HepG2 (cell line): ENCODE data around the gene HBB. TPM values are rescaled to one million over a fixed set of nuclear protein-coding genes. Genes with fewer than 3 reads are reported as not detected.

Source experiments
- ATAC-seq: fragments of 200-7000 bp; cut with Tn5 transposase; 3 replicates; pipeline ENCODE4 v1.9.1; 2020; ENCODE audit warnings: mild to moderate bottlenecking, moderate library complexity
- BruUV-seq: library from RNA; stranded (reverse); fragments of 400-500 nt; replicated peaks from 2 replicates; lab custom pipeline; 2021; lab: Mats Ljungman, UMichigan
- CTCF ChIA-PET: fragments of 300-600 bp; formaldehyde crosslinking; extraction: SDS; loops from one replicate; lab custom pipeline; 2021; ENCODE audit warnings: low total read pairs, inconsistent platforms, low intra/inter-chr PET ratio; lab: Yijun Ruan, JAX
- POLR2A ChIA-PET: fragments of 350-600 bp; sonication (Branson Sonifier 250); formaldehyde crosslinking; loops from one replicate; lab custom pipeline; 2020; ENCODE audit warnings: antibody characterized with exemption, inconsistent platforms; lab: Yijun Ruan, JAX
- DNase-seq: peaks from one replicate; pipeline ENCODE4 v3.0.0-alpha.2; 2015; ENCODE audit warnings: low spot score
- FAIRE-seq: peaks from 3 replicates; lab custom pipeline; 2011; peaks lifted over from hg19 to GRCh38; lab: Jason Lieb, UNC
- H2AFZ ChIP-seq: one replicate; pipeline ENCODE4 v1.6.1; 2011; ENCODE audit warnings: low read length, inconsistent platforms
- H3K27ac ChIP-seq: fragments of 300-600 bp; 3 replicates; pipeline ENCODE4 v1.8.0; 2011; ENCODE audit warnings: mixed run types, mild to moderate bottlenecking, mixed read lengths, low read length, inconsistent platforms; ENCODE audit not compliant: insufficient read depth; ENCODE audit errors: extremely low read length
- H3K27me3 ChIP-seq, 2 experiments: fragments of 200-600 bp in 1 of 2; 2 replicates in 1 of 2; 3 replicates in 1 of 2; pipeline versions ENCODE4 v1.6.0 to v1.8.0; 2011; ENCODE audit warnings: low read length in 2 of 2, mild to moderate bottlenecking in 2 of 2, moderate library complexity in 2 of 2, inconsistent platforms in 1 of 2; ENCODE audit not compliant: insufficient read depth in 2 of 2, control insufficient read depth in 1 of 2
- H3K36me3 ChIP-seq, 2 experiments: fragments of 200-600 bp in 1 of 2; replicated peaks in 1 of 2; 2 replicates in 1 of 2; 3 replicates in 1 of 2; pipeline versions ENCODE4 v1.5.1 to v1.8.0; 2011; ENCODE audit warnings: low read length in 2 of 2, inconsistent platforms in 1 of 2; ENCODE audit not compliant: insufficient read depth in 2 of 2, control insufficient read depth in 1 of 2
- H3K4me1 ChIP-seq: 2 replicates; pipeline ENCODE4 v1.5.1; 2012; ENCODE audit warnings: low read length, inconsistent platforms; ENCODE audit not compliant: insufficient read depth
- H3K4me2 ChIP-seq: 2 replicates; pipeline ENCODE4 v1.6.0; 2011; ENCODE audit warnings: low read depth, low read length, inconsistent platforms
- H3K4me3 ChIP-seq, 3 experiments: fragments of 200-600 bp in 1 of 3; sonication (generic), shearing (Covaris generic) in 1 of 3; replicated peaks in 1 of 3; 2 replicates each; pipeline ENCODE4 v1.5.1; 2011 to 2016; ENCODE audit warnings: low read length in 3 of 3, inconsistent platforms in 2 of 3, low read depth in 2 of 3, mild to moderate bottlenecking in 2 of 3, control low read depth in 1 of 3, mixed read lengths in 1 of 3; ENCODE audit not compliant: insufficient read depth in 1 of 3
- H3K79me2 ChIP-seq: one replicate; pipeline ENCODE4 v1.6.1; 2011; ENCODE audit warnings: low read length, inconsistent platforms; ENCODE audit not compliant: insufficient read depth
- H3K9ac ChIP-seq: 2 replicates; pipeline ENCODE4 v1.6.0; 2011; ENCODE audit warnings: mild to moderate bottlenecking, low read depth, low read length, inconsistent platforms; ENCODE audit not compliant: insufficient read depth
- H3K9me3 ChIP-seq: 2 replicates; pipeline ENCODE4 v1.5.1; 2012; ENCODE audit warnings: mild to moderate bottlenecking, low read length
- H4K20me1 ChIP-seq: 2 replicates; pipeline ENCODE4 v1.6.0; 2011; ENCODE audit warnings: inconsistent platforms, mild to moderate bottlenecking, low read length, moderate library complexity; ENCODE audit not compliant: insufficient read depth
- BRD4 ChIP-seq: sonication (generic); formaldehyde crosslinking; IDR thresholded peaks from 2 replicates; pipeline ENCODE4 v1.4.0; 2020; ENCODE audit warnings: missing genetic modification reagents
- CBX5 ChIP-seq: sonication (generic); formaldehyde crosslinking; IDR thresholded peaks from 2 replicates; pipeline ENCODE4 v1.4.0; 2020; ENCODE audit warnings: missing genetic modification reagents, borderline replicate concordance
- DRAP1 ChIP-seq: IDR thresholded peaks from 2 replicates; pipeline ENCODE4 v1.6.1; 2016; ENCODE audit warnings: missing genetic modification reagents, missing compliant biosample characterization
- IRF2 ChIP-seq: IDR thresholded peaks from 2 replicates; pipeline ENCODE4 v1.6.1; 2018; ENCODE audit warnings: missing genetic modification reagents, missing compliant biosample characterization
- NR0B2 ChIP-seq: sonication (generic); formaldehyde crosslinking; IDR thresholded peaks from 2 replicates; pipeline ENCODE4 v1.4.0; 2020; ENCODE audit warnings: mild to moderate bottlenecking, missing genetic modification reagents
- NRL ChIP-seq: sonication (generic); formaldehyde crosslinking; IDR thresholded peaks from 2 replicates; pipeline ENCODE4 v1.5.0; 2020; ENCODE audit warnings: missing genetic modification reagents, mild to moderate bottlenecking, moderate library complexity, borderline replicate concordance
- PHF8 ChIP-seq: sonication (generic); formaldehyde crosslinking; IDR thresholded peaks from 2 replicates; pipeline ENCODE4 v1.5.0; 2020; ENCODE audit warnings: missing genetic modification reagents
- POGK ChIP-seq: sonication (generic); formaldehyde crosslinking; conservative IDR thresholded peaks from 2 replicates; pipeline ENCODE4 v1.8.0; 2022; ENCODE audit warnings: mild to moderate bottlenecking, moderate library complexity, missing genetic modification reagents
- SKI ChIP-seq: fragments of 450-650 bp; IDR thresholded peaks from one replicate; pipeline ENCODE4 v1.6.1; 2018; ENCODE audit warnings: mild to moderate bottlenecking; ENCODE audit not compliant: partially characterized antibody
- SYNCRIP ChIP-seq: fragments of 200-400 bp; formaldehyde crosslinking; IDR thresholded peaks from 2 replicates; pipeline ENCODE4 v1.6.1; 2018; ENCODE audit warnings: mild to moderate bottlenecking, low read depth, low read length; ENCODE audit not compliant: insufficient read depth
- TIGD3 ChIP-seq: sonication (generic); formaldehyde crosslinking; IDR thresholded peaks from 2 replicates; pipeline ENCODE4 v1.5.1; 2020; ENCODE audit warnings: mild to moderate bottlenecking, missing genetic modification reagents, borderline replicate concordance
- ZBTB20 ChIP-seq: sonication (generic); formaldehyde crosslinking; IDR thresholded peaks from 2 replicates; pipeline ENCODE4 v1.8.1; 2023; ENCODE audit warnings: missing genetic modification reagents, low read depth, mild to moderate bottlenecking, borderline replicate concordance
- ZNF138 ChIP-seq: sonication (generic); formaldehyde crosslinking; IDR thresholded peaks from 2 replicates; pipeline ENCODE4 v1.5.0; 2020; ENCODE audit warnings: mild to moderate bottlenecking, low read depth, missing genetic modification reagents
- ZNF331 ChIP-seq: sonication (generic); formaldehyde crosslinking; IDR thresholded peaks from 2 replicates; pipeline ENCODE4 v1.4.0; 2020; ENCODE audit warnings: missing genetic modification reagents
- ZNF354B ChIP-seq: sonication (generic); formaldehyde crosslinking; IDR thresholded peaks from 2 replicates; pipeline ENCODE4 v1.8.0; 2022; ENCODE audit warnings: mild to moderate bottlenecking, missing genetic modification reagents
- WGBS: methylation state at CpG from one replicate; pipeline ENCODE4 v1.1.6; 2017; ENCODE audit warnings: low lambda C conversion rate; 5-methylcytosine and 5-hydroxymethylcytosine counted together
- in situ Hi-C: cut with HindIII; loops from 2 replicates; pipeline ENCODE4 v1.10.0; 2017; ENCODE audit warnings: low pct_unique_long_range_greater_than_20kb; ENCODE audit not compliant: extremely low pct_ligation_motif_present
- intact Hi-C: fragments of 100-400 bp; cut with micrococcal nuclease; formaldehyde crosslinking; loops from one replicate; pipeline ENCODE4 v1.10.0; 2022; ENCODE audit not compliant: unreplicated experiment
- polyA plus RNA-seq, 8 experiments: library from polyadenylated mRNA; depleted of rRNA in 3 of 8; stranded (reverse) in 7 of 8; unstranded in 1 of 8; fragments of >200 nt; fragmentation: Illumina TruSeq in 4 of 8; extraction: Trizol in 4 of 8; gene quantifications; 2 replicates each; pipeline versions ENCODE4 v1.2.1 to v1.2.3, GENCODE V29; 2011 to 2016; ENCODE audit warnings: low read depth in 4 of 8, missing spikeins in 1 of 8, mixed read lengths in 1 of 8; ENCODE audit not compliant: insufficient read depth in 1 of 8
- total RNA-seq, 5 experiments: library from RNA; depleted of rRNA; stranded (reverse); fragments of >200 nt; fragmentation: Illumina TruSeq; extraction: Trizol; gene quantifications; 2 replicates each; pipeline ENCODE4 v1.2.3, GENCODE V29; 2016; ENCODE audit warnings: low read depth in 1 of 5

HBB gene
- total and polyA plus RNA-seq, 2 of the 13 experiments (the other 11 are each of a cell fraction or from before 2014, with no cell fraction given) = not detected

GRCh38 chr11:5238486-5238885, 11.6 kb upstream of the HBB start:
- no peak overlapping the region for H3K27ac ChIP-seq
- no peak overlapping the region for H2AFZ ChIP-seq
- DNase-seq (no peak), ATAC-seq (no peak), FAIRE-seq (no peak)
- no peaks in the 10 kb centered on the region; the same call in 1 of the 2 replicates for H4K20me1 ChIP-seq
- H3K27me3 ChIP-seq = 0 out of 5 replicates have a peak, but pooled peaks cover 0 to 3% of the 10 kb centered on the region in 2 experiments
- no peak overlapping the region for H3K9ac ChIP-seq
- H3K4me1 ChIP-seq = no peaks in the 10 kb centered on the region
- CTCF ChIA-PET = no interaction called here
- intact Hi-C loops (no loop called here), in situ Hi-C loops (no loop called here)
- H3K4me3 ChIP-seq = no peak overlapping the region
- no peak overlapping the region for H3K4me2 ChIP-seq
- no peaks in the 10 kb centered on the region for H3K79me2 ChIP-seq
- no peaks in the 10 kb centered on the region for H3K9me3 ChIP-seq
- TF ChIP-seq PHF8 (no peak), ZNF354B (CRISPR knock-in tag) (no peak), BRD4 (CRISPR knock-in tag) (no peak), ZNF138 (CRISPR knock-in tag) (no peak), ZBTB20 (CRISPR knock-in tag) (no peak)
- WGBS = 2% methylated on average over 2 of the region's 2 CpGs
- no peaks in the 10 kb centered on the region for H3K36me3 ChIP-seq
- POLR2A ChIA-PET = no interaction called here
- no TSS peak for BruUV-seq

- intact Hi-C loops = no loop called here
- in situ Hi-C loops = no loop called here
- DNase-seq = no peak
- Histone ChIP-seq H3K9me3 (no peaks in the 10 kb centered on the region), H3K36me3 (no peaks in the 10 kb centered on the region), H3K9ac (no peak overlapping the region), H3K4me1 (no peaks in the 10 kb centered on the region), H3K27ac (no peak overlapping the region), H4K20me1 (no peaks in the 10 kb centered on the region; the same call in 1 of the 2 replicates), H3K79me2 (no peaks in the 10 kb centered on the region), H3K4me3 (no peak overlapping the region), H3K27me3 (no peaks in the 10 kb centered on the region), H3K4me2 (no peak overlapping the region), H2AFZ (no peak overlapping the region)
- no peak for ATAC-seq
- BruUV-seq = no TSS peak
- WGBS = 3% methylated on average over 1 of the region's 2 CpGs
- ChIA-PET CTCF (no interaction called here), POLR2A (no interaction called here)
- FAIRE-seq = no peak
- TF ChIP-seq IRF2 (CRISPR knock-in tag) = no peak
- no peak for TF ChIP-seq CBX5 (CRISPR knock-in tag)
- TF ChIP-seq POGK (CRISPR knock-in tag) = no peak
- TF ChIP-seq NRL (CRISPR knock-in tag) = no peak
- TF ChIP-seq ZNF331 (CRISPR knock-in tag) = no peak
- no peak for TF ChIP-seq SYNCRIP
- TF ChIP-seq TIGD3 = no peak
- TF ChIP-seq SKI = no peak
- TF ChIP-seq NR0B2 (CRISPR knock-in tag) = no peak
- TF ChIP-seq DRAP1 (CRISPR knock-in tag) = no peak
Measured at GRCh38 chr11:5237420-5237819, 10.5 kb upstream of the HBB start.
